ENCODE data around the gene PPP1R18.
"Not testable (repeated sequence)": the region's sequence is repeated elsewhere in the genome, so short reads cannot be mapped to it uniquely, and the experiment has no call there.

Gene PPP1R18

DNA sequence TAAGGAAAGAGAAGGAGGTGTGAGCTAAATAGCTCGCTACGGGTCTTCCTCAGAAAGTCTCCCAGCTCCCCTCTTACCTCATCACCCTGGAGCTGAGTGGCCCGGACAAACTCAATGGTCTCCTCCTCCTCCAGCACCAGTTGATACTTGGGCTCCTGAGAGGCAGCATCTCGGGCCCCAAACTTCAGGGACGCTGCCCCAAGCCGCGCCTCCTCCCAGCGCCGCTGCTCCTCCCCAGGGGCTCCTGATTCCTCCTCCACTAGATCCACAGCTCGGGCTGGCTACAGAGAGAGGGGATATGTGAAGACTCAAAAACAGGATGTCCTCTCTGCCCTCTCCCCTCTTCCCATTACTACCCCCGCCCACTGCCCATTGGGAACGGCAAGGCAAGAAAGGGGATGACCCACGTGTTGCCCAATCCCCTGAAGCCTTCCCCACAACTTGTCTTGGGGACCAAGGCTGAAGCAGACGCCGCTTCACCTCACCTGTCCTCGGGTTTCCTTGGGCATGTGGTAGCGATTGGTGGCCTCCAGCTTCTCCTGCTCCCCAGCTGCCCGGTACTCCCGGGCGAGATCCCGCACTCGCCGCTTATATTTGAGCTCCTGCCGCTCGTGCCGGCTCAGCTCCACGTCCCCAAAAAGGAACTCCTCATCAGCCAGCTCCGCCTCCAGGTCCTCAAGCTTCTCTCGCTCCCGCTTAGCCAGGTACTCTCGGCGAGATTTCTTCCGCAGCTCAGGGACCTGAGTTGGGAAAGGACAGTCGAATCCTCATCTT lies 21.3 kb downstream of the PPP1R18 start:
- no peaks in the 10 kb centered on the region for H3K4me1 ChIP-seq (ENCODE audit: control insufficient read depth in 5 of 5, insufficient read depth in 5 of 5, low read length in 5 of 5)
- no peak overlapping the region for H3K9ac ChIP-seq (ENCODE audit: low read length in 5 of 5)
- no peak overlapping the region for H3K4me3 ChIP-seq (ENCODE audit: low read depth in 1 of 5, low read length in 5 of 5)
- H3K27ac ChIP-seq (ENCODE audit: low read depth, low read length): no peak overlapping the region
- H3K9me3 ChIP-seq (ENCODE audit: control insufficient read depth in 5 of 5, low read length in 5 of 5): no peaks in the 10 kb centered on the region
- H3K27me3 ChIP-seq (ENCODE audit: control insufficient read depth in 5 of 5, insufficient read depth in 4 of 5, low read length in 5 of 5): no peaks in the 10 kb centered on the region
- peaks cover 21 to 83% (median 70%) of the 10 kb centered on the region in 5 donors for H3K36me3 ChIP-seq (ENCODE audit: control insufficient read depth in 5 of 5, insufficient read depth in 5 of 5, low read length in 5 of 5)

- H3K4me3 ChIP-seq (ENCODE audit: low read depth in 1 of 5, low read length in 5 of 5); H3K9me3 ChIP-seq (ENCODE audit: control insufficient read depth in 5 of 5, low read length in 5 of 5): not testable (repeated sequence)
- peaks cover 6 to 94% (median 89%) of the 10 kb centered on the region in 5 donors for H3K36me3 ChIP-seq (ENCODE audit: control insufficient read depth in 5 of 5, insufficient read depth in 5 of 5, low read length in 5 of 5)
Measured at GRCh38 chr6:30657922-30658321, 28.5 kb downstream of the PPP1R18 start.

GRCh38 chr6:30657454-30657853 lies 29.0 kb downstream of the PPP1R18 start:
- Histone ChIP-seq H3K36me3 (ENCODE audit: control insufficient read depth in 5 of 5, insufficient read depth in 5 of 5, low read length in 5 of 5) (peaks cover 6 to 94% (median 89%) of the 10 kb centered on the region in 5 donors), H3K9ac (ENCODE audit: low read length in 5 of 5) (no peak overlapping the region), H3K27me3 (ENCODE audit: control insufficient read depth in 5 of 5, insufficient read depth in 4 of 5, low read length in 5 of 5) (no peaks in the 10 kb centered on the region)

More at GRCh38 chr6:30657922-30658321, 28.5 kb downstream of the PPP1R18 start:
- not testable (repeated sequence) for H3K4me1 ChIP-seq (ENCODE audit: control insufficient read depth in 5 of 5, insufficient read depth in 5 of 5, low read length in 5 of 5); H3K9ac ChIP-seq (ENCODE audit: low read length in 5 of 5); H3K27me3 ChIP-seq (ENCODE audit: control insufficient read depth in 5 of 5, insufficient read depth in 4 of 5, low read length in 5 of 5); H3K27ac ChIP-seq (ENCODE audit: low read depth, low read length)

GRCh38 chr6:30656513-30656912 lies 29.9 kb downstream of the PPP1R18 start:
- H3K9ac ChIP-seq (ENCODE audit: low read length in 5 of 5): no peak overlapping the region

More at GRCh38 chr6:30657454-30657853, 29.0 kb downstream of the PPP1R18 start:
- Histone ChIP-seq H3K4me1 (ENCODE audit: control insufficient read depth in 5 of 5, insufficient read depth in 5 of 5, low read length in 5 of 5) (peaks cover 0 to 4% (median 0%) of the 10 kb centered on the region in 5 donors), H3K9me3 (ENCODE audit: control insufficient read depth in 5 of 5, low read length in 5 of 5) (no peaks in the 10 kb centered on the region), H3K27ac (ENCODE audit: low read depth, low read length) (no peak overlapping the region), H3K4me3 (ENCODE audit: low read depth in 1 of 5, low read length in 5 of 5) (no peak overlapping the region)

GRCh38 chr6:30655743-30656094 lies 30.7 kb downstream of the PPP1R18 start:
- H3K4me3 ChIP-seq (ENCODE audit: low read depth in 1 of 5, low read length in 5 of 5): no peak overlapping the region
- no peak overlapping the region for H3K27ac ChIP-seq (ENCODE audit: low read depth, low read length)
- no peak overlapping the region for H3K9ac ChIP-seq (ENCODE audit: low read length in 5 of 5)
- no peaks in the 10 kb centered on the region for H3K9me3 ChIP-seq (ENCODE audit: control insufficient read depth in 5 of 5, low read length in 5 of 5)
- H3K27me3 ChIP-seq (ENCODE audit: control insufficient read depth in 5 of 5, insufficient read depth in 4 of 5, low read length in 5 of 5): no peaks in the 10 kb centered on the region
- peaks cover 5 to 98% (median 92%) of the 10 kb centered on the region in 5 donors for H3K36me3 ChIP-seq (ENCODE audit: control insufficient read depth in 5 of 5, insufficient read depth in 5 of 5, low read length in 5 of 5)
- H3K4me1 ChIP-seq (ENCODE audit: control insufficient read depth in 5 of 5, insufficient read depth in 5 of 5, low read length in 5 of 5): peaks cover 0 to 4% (median 0%) of the 10 kb centered on the region in 5 donors

More at GRCh38 chr6:30656513-30656912, 29.9 kb downstream of the PPP1R18 start:
- Histone ChIP-seq H3K9me3 (ENCODE audit: control insufficient read depth in 5 of 5, low read length in 5 of 5) (no peaks in the 10 kb centered on the region), H3K4me3 (ENCODE audit: low read depth in 1 of 5, low read length in 5 of 5) (no peak overlapping the region), H3K36me3 (ENCODE audit: control insufficient read depth in 5 of 5, insufficient read depth in 5 of 5, low read length in 5 of 5) (peaks cover 5 to 94% (median 88%) of the 10 kb centered on the region in 5 donors), H3K27me3 (ENCODE audit: control insufficient read depth in 5 of 5, insufficient read depth in 4 of 5, low read length in 5 of 5) (no peaks in the 10 kb centered on the region), H3K4me1 (ENCODE audit: control insufficient read depth in 5 of 5, insufficient read depth in 5 of 5, low read length in 5 of 5) (peaks cover 0 to 4% (median 0%) of the 10 kb centered on the region in 5 donors), H3K27ac (ENCODE audit: low read depth, low read length) (no peak overlapping the region)

- Histone ChIP-seq H3K27me3 (ENCODE audit: control insufficient read depth in 5 of 5, insufficient read depth in 4 of 5, low read length in 5 of 5) (no peaks in the 10 kb centered on the region), H3K27ac (ENCODE audit: low read depth, low read length) (no peak overlapping the region), H3K36me3 (ENCODE audit: control insufficient read depth in 5 of 5, insufficient read depth in 5 of 5, low read length in 5 of 5) (peaks cover 5 to 95% (median 88%) of the 10 kb centered on the region in 5 donors), H3K4me3 (ENCODE audit: low read depth in 1 of 5, low read length in 5 of 5) (no peak overlapping the region), H3K9me3 (ENCODE audit: control insufficient read depth in 5 of 5, low read length in 5 of 5) (no peaks in the 10 kb centered on the region), H3K9ac (ENCODE audit: low read length in 5 of 5) (peak overlapping the region in 1 of 5 donors; percentile 74), H3K4me1 (ENCODE audit: control insufficient read depth in 5 of 5, insufficient read depth in 5 of 5, low read length in 5 of 5) (peaks cover 0 to 4% (median 0%) of the 10 kb centered on the region in 5 donors)
Measured at GRCh38 chr6:30654798-30655742, 31.4 kb downstream of the PPP1R18 start.

GRCh38 chr6:30651143-30651542 lies 35.3 kb downstream of the PPP1R18 start:
- H3K27ac ChIP-seq (ENCODE audit: low read depth, low read length): no peak overlapping the region
- no peak overlapping the region for H3K4me3 ChIP-seq (ENCODE audit: low read depth in 1 of 5, low read length in 5 of 5)
- peaks cover 5 to 56% (median 53%) of the 10 kb centered on the region in 5 donors for H3K36me3 ChIP-seq (ENCODE audit: control insufficient read depth in 5 of 5, insufficient read depth in 5 of 5, low read length in 5 of 5)
- no peaks in the 10 kb centered on the region for H3K9me3 ChIP-seq (ENCODE audit: control insufficient read depth in 5 of 5, low read length in 5 of 5)
- no peaks in the 10 kb centered on the region for H3K27me3 ChIP-seq (ENCODE audit: control insufficient read depth in 5 of 5, insufficient read depth in 4 of 5, low read length in 5 of 5)
- no peak overlapping the region for H3K9ac ChIP-seq (ENCODE audit: low read length in 5 of 5)
- peaks cover 6 to 17% (median 15%) of the 10 kb centered on the region in 5 donors for H3K4me1 ChIP-seq (ENCODE audit: control insufficient read depth in 5 of 5, insufficient read depth in 5 of 5, low read length in 5 of 5)

GRCh38 chr6:30647242-30648116 lies 39.0 kb downstream of the PPP1R18 start:
- H3K27ac ChIP-seq (ENCODE audit: low read depth, low read length): peak overlapping the region; percentile 77
- H3K4me1 ChIP-seq (ENCODE audit: control insufficient read depth in 5 of 5, insufficient read depth in 5 of 5, low read length in 5 of 5): peaks cover 2 to 17% (median 15%) of the 10 kb centered on the region in 5 donors
- H3K9me3 ChIP-seq (ENCODE audit: control insufficient read depth in 5 of 5, low read length in 5 of 5): no peaks in the 10 kb centered on the region
- H3K27me3 ChIP-seq (ENCODE audit: control insufficient read depth in 5 of 5, insufficient read depth in 4 of 5, low read length in 5 of 5): no peaks in the 10 kb centered on the region
- peak overlapping the region; percentile 78 to 98 (median 80) for H3K4me3 ChIP-seq (ENCODE audit: low read depth in 1 of 5, low read length in 5 of 5)
- H3K36me3 ChIP-seq (ENCODE audit: control insufficient read depth in 5 of 5, insufficient read depth in 5 of 5, low read length in 5 of 5): peaks cover 3 to 40% (median 30%) of the 10 kb centered on the region in 5 donors
- H3K9ac ChIP-seq (ENCODE audit: low read length in 5 of 5): peak overlapping the region in 4 of 5 donors; percentile 83 to 91 (median 86)
